Measurements from ENCODE around the gene CAPSL. TPM values are rescaled to one million over a fixed set of nuclear protein-coding genes. Genes with fewer than 3 reads are reported as not detected.

CAPSL gene
- total and polyA plus RNA-seq, 2 of the 8 experiments (the other 6 are each of a cell fraction or from before 2014, with no cell fraction given) = not detected

GRCh38 chr5:35870605-35871004, 67.8 kb downstream of the CAPSL start:
- no peak for TF ChIP-seq EP300 (IDR thresholded peaks at IDR 0.05; ENCODE audit: borderline replicate concordance in 1 of 2, low read depth in 2 of 2, low read length in 2 of 2)
- TF ChIP-seq TAF1 (IDR thresholded peaks at IDR 0.05; ENCODE audit: low read depth, low read length) = no peak
- no peak for TF ChIP-seq POU5F1 (IDR thresholded peaks at IDR 0.05; ENCODE audit: low read depth, low read length)
- TF ChIP-seq EGR1 (IDR thresholded peaks at IDR 0.05; ENCODE audit: borderline replicate concordance, low read depth, low read length) = no peak
- TF ChIP-seq CHD1 (IDR thresholded peaks at IDR 0.05; ENCODE audit: low read depth, low read length) = no peak
- TF ChIP-seq RNF2 (IDR thresholded peaks at IDR 0.05; ENCODE audit: borderline replicate concordance, low read depth, low read length, missing control alignments, poor library complexity, severe bottlenecking) = no peak
- TF ChIP-seq RFX5 (IDR thresholded peaks at IDR 0.05; ENCODE audit: borderline replicate concordance, low read depth, low read length) = no peak
- no peak for TF ChIP-seq SP2 (IDR thresholded peaks at IDR 0.05; ENCODE audit: low read length)
- no peak for TF ChIP-seq GABPA (IDR thresholded peaks at IDR 0.05; ENCODE audit: borderline replicate concordance, insufficient read depth, low read length)
- TF ChIP-seq SIX5 (IDR thresholded peaks at IDR 0.05; ENCODE audit: low read depth, low read length) = no peak
- no peak for TF ChIP-seq TBP (IDR thresholded peaks at IDR 0.05; ENCODE audit: low read depth, low read length)
- Histone ChIP-seq H2AK5ac (ENCODE audit: low read depth, low read length) (no peak overlapping the region), H2BK12ac (ENCODE audit: low read depth, low read length) (no peak overlapping the region), H3K27me3 (replicated peaks in 1 of 4; ENCODE audit: control insufficient read depth in 3 of 4, extremely low read depth in 1 of 4, insufficient read depth in 3 of 4, low read length in 3 of 4) (no peaks in the 10 kb centered on the region; a peak in 1 of 7 replicates), H3K56ac (replicated peaks; ENCODE audit: insufficient read length, low read depth, low read length) (no peak overlapping the region), H2AFZ (ENCODE audit: low read length) (no peak overlapping the region), H3K18ac (ENCODE audit: extremely low read depth, low read length) (no peak overlapping the region), H4K8ac (ENCODE audit: extremely low read depth, insufficient read depth, low read length) (no peak overlapping the region), H4K20me1 (replicated peaks in 1 of 2; ENCODE audit: control insufficient read depth in 1 of 2, insufficient read depth in 2 of 2, low read length in 2 of 2) (no peaks in the 10 kb centered on the region), H3K23me2 (ENCODE audit: low read depth, low read length) (no peaks in the 10 kb centered on the region), H3K27ac (ENCODE audit: low read depth, low read length) (no peak overlapping the region), H3K79me2 (ENCODE audit: control insufficient read depth in 1 of 2, insufficient read depth in 2 of 2, low read length in 2 of 2) (no peaks in the 10 kb centered on the region), H3K9ac (replicated peaks in 1 of 4; ENCODE audit: extremely low read depth in 1 of 4, low read depth in 3 of 4, low read length in 3 of 4) (no peak overlapping the region), H2BK20ac (ENCODE audit: low read length) (no peak overlapping the region), H2BK120ac (replicated peaks; ENCODE audit: low read depth, low read length) (no peak overlapping the region), H3K79me1 (ENCODE audit: low read depth, low read length) (no peaks in the 10 kb centered on the region), H3K36me3 (ENCODE audit: control insufficient read depth in 2 of 4, insufficient read depth in 4 of 4, low read length in 3 of 4) (no peaks in the 10 kb centered on the region), H3K9me3 (ENCODE audit: insufficient read depth in 2 of 2, low read depth in 1 of 2, low read length in 1 of 2) (no peaks in the 10 kb centered on the region), H3K14ac (ENCODE audit: insufficient read length) (no peak overlapping the region), H4K91ac (replicated peaks; ENCODE audit: insufficient read length, low read length) (no peak overlapping the region), H4K5ac (ENCODE audit: insufficient read length, low read depth, low read length) (no peak overlapping the region), H3K4me2 (ENCODE audit: insufficient read depth in 1 of 2, low read depth in 2 of 2, low read length in 2 of 2) (no peak overlapping the region), H2BK5ac (ENCODE audit: low read depth, low read length) (no peak overlapping the region), H3K23ac (ENCODE audit: insufficient read length) (no peak overlapping the region), H3K4me1 (replicated peaks in 1 of 4; ENCODE audit: control insufficient read depth in 3 of 4, insufficient read depth in 4 of 4, low read length in 3 of 4) (no peaks in the 10 kb centered on the region), H3K4me3 (ENCODE audit: extremely low read depth in 1 of 4, insufficient read depth in 2 of 4, low read depth in 3 of 4, low read length in 4 of 4) (no peak overlapping the region), H3K4ac (replicated peaks; ENCODE audit: insufficient read length, low read depth, low read length) (no peak overlapping the region), H2BK15ac (ENCODE audit: low read length) (no peak overlapping the region)
- CTCF ChIA-PET (ENCODE audit: partially characterized antibody) = no interaction called here
- DNase-seq (ENCODE audit: low read depth in 1 of 2, low spot score in 2 of 2) = no peak
- no peak for FAIRE-seq
- 81% methylated on average over 4 of the region's 4 CpGs; no CpG with 5 or more reads in 1 of the 2 experiments for WGBS, 2 experiments (ENCODE audit: extremely low coverage in 1 of 2, insufficient coverage in 1 of 2, insufficient read length in 1 of 2, insufficient replicate concordance in 2 of 2, low coverage in 1 of 2, low lambda C conversion rate in 2 of 2, missing lambda C conversion rate in 1 of 2)
- POLR2A ChIA-PET (ENCODE audit: partially characterized antibody) = no interaction called here
